ENCODE measurements around the gene TM9SF4.

The TM9SF4 gene

GRCh38 chr20:32087070-32087469 lies 22.4 kb upstream of the TM9SF4 start:
- no peak for DNase-seq (ENCODE audit: low read depth)
- in situ Hi-C loops (cut with HindIII; ENCODE audit: low sequenced_read_pairs), result loop anchor here (5.0 to 10.0 kb wide), 2 partner anchors 45 to 242 kb away; partner anchors contain the start of gene FOXS1
- no peak overlapping the region for H3K4me3 ChIP-seq (ENCODE audit: low read depth, low read length)
- TF ChIP-seq CTCF (IDR thresholded peaks at IDR 0.05; ENCODE audit: low read depth, low read length, missing control alignments), result no peak

DNA sequence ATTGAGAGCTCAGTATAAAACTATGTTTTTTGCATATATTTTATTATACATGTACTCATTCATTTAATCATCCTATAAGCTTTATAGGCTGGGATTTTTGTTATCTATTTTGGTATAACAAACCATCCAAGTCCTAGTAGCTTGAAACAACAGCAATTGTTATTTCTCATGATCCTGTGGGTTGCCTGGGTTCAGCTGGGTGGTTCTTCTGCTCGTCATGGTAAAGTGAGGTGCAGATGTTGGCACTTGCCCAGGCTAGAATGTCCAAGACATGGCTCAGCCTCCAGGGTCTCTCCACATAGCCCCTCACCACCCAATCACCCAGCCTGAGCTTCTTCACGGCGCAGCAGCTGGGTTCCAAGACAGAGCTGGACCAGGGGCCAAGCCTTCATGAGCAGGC lies 20.8 kb upstream of the TM9SF4 start:
- no peak for TF ChIP-seq CTCF (IDR thresholded peaks at IDR 0.05; ENCODE audit: low read depth, low read length, missing control alignments)
- no peak overlapping the region for H3K4me3 ChIP-seq (ENCODE audit: low read depth, low read length)
- in situ Hi-C loops (cut with HindIII; ENCODE audit: low sequenced_read_pairs), result loop anchor here (5.0 to 10.0 kb wide), 2 partner anchors 46 to 244 kb away; partner anchors contain the start of gene FOXS1
- DNase-seq (ENCODE audit: low read depth), result no peak

DNA sequence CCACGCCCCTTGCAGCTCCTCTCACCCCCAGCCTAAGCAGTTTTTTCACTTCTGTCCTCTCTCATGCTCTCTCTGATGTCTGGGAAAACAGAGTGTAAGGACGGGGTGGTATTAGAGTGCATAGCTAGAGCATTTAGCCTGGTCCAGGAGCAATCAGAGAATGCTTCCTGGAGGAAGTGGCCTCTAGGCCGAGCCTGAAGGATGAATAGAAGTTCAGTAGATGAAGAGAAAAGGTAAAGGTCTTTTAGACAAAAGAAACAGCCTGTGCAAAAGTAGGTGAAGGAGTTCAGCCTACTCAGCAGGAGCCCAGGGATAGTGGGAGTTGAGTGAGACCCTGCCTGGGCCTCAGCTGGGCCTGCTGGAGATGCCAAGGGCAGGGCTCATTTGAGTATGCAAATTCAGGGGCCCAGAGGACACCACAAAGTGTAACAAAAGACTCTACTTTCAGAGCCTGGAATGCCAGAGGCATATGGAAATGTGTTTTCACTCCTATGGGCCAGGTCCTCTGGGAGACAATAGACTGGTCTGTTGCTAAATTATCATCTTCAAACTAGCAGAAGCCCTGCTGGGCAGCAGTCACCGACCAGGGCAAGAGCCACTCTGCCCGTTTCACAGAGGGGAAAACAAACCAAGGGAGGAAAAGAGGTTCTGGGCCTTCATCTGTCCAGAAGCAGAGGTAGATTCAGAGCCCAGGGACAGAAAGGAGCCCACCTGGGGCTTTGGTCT lies 19.7 kb upstream of the TM9SF4 start:
- in situ Hi-C loops (cut with HindIII; ENCODE audit: low sequenced_read_pairs), result loop anchor here (5.0 to 10.0 kb wide), 2 partner anchors 47 to 245 kb away; partner anchors contain the start of gene FOXS1
- no peak overlapping the region for H3K4me3 ChIP-seq (ENCODE audit: low read depth, low read length)
- no peak for TF ChIP-seq CTCF (IDR thresholded peaks at IDR 0.05; ENCODE audit: low read depth, low read length, missing control alignments)
- no peak for DNase-seq (ENCODE audit: low read depth)

- in situ Hi-C loops (cut with HindIII; ENCODE audit: low sequenced_read_pairs), result no loop called here
- peak; percentile 40 for DNase-seq (ENCODE audit: low read depth)
- TF ChIP-seq CTCF (IDR thresholded peaks at IDR 0.05; ENCODE audit: low read depth, low read length, missing control alignments), result peak; percentile 95
- H3K4me3 ChIP-seq (ENCODE audit: low read depth, low read length), result no peak overlapping the region
Observed at GRCh38 chr20:32091888-32092346, 17.6 kb upstream of the TM9SF4 start.

DNA sequence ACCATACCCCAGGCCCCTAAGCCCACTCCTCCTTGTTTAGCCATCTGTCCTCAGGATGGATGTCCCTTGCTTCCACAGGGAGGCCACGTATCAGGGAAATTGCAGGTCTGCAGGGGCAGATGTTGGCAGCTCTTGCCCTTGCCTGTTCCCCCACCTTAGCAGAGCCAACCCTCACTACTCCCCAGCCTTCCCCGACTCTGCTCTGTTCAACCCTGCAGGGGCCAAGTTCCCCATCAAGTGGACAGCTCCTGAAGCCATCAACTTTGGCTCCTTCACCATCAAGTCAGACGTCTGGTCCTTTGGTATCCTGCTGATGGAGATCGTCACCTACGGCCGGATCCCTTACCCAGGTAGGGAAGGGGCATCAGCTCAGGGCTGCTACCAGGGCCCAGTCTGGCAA lies 10.7 kb upstream of the TM9SF4 start:
- in situ Hi-C loops (cut with HindIII; ENCODE audit: low sequenced_read_pairs), result no loop called here
- no peak overlapping the region for H3K4me3 ChIP-seq (ENCODE audit: low read depth, low read length)
- no peak for DNase-seq (ENCODE audit: low read depth)
- TF ChIP-seq CTCF (IDR thresholded peaks at IDR 0.05; ENCODE audit: low read depth, low read length, missing control alignments), result no peak

GRCh38 chr20:32108814-32109391 lies 611 bp upstream of the TM9SF4 start:
- TF ChIP-seq CTCF (IDR thresholded peaks at IDR 0.05; ENCODE audit: low read depth, low read length, missing control alignments), result no peak
- in situ Hi-C loops (cut with HindIII; ENCODE audit: low sequenced_read_pairs), result no loop called here
- DNase-seq (ENCODE audit: low read depth), result no peak
- peak overlapping the region; percentile 100 for H3K4me3 ChIP-seq (ENCODE audit: low read depth, low read length)
